MCF 10A (cell line): ENCODE data around the gene TLR3. TPM values are rescaled to one million over a fixed set of nuclear protein-coding genes. Genes with fewer than 3 reads are reported as not detected.
"Not testable (repeated sequence)": the region's sequence is repeated elsewhere in the genome, so short reads cannot be mapped to it uniquely, and the experiment has no call there.

Experiments
- BruUV-seq: library from RNA; stranded (reverse); fragments of 400-500 nt; replicated peaks from 2 replicates; lab custom pipeline; 2021; lab: Mats Ljungman, UMichigan
- CTCF ChIA-PET: fragments of 300-600 bp; sonication (Branson Sonifier 250); formaldehyde crosslinking; extraction: SDS; loops from one replicate; lab custom pipeline; 2021; ENCODE audit warnings: antibody characterized with exemption, inconsistent platforms; lab: Yijun Ruan, JAX
- POLR2A ChIA-PET: fragments of 300-600, 350-650 bp; sonication (Branson Sonifier 250); formaldehyde crosslinking; extraction: SDS; loops from one replicate; lab custom pipeline; 2020; ENCODE audit warnings: antibody characterized with exemption, inconsistent platforms; lab: Yijun Ruan, JAX
- DNase-seq: peaks from one replicate; pipeline ENCODE4 v3.0.0-alpha.2; 2018; ENCODE audit not compliant: unreplicated experiment
- H3K27ac Mint-ChIP-seq: one replicate; pipeline ENCODE4 v1.8.0; 2022; ENCODE audit warnings: mild to moderate bottlenecking, low read depth, mixed read lengths; ENCODE audit not compliant: unreplicated experiment
- H3K27me3 Mint-ChIP-seq: one replicate; pipeline ENCODE4 v1.8.0; 2022; ENCODE audit warnings: mixed read lengths; ENCODE audit not compliant: insufficient read depth, unreplicated experiment
- H3K36me3 Mint-ChIP-seq: one replicate; pipeline ENCODE4 v1.8.0; 2022; ENCODE audit warnings: mild to moderate bottlenecking, moderate library complexity, mixed read lengths; ENCODE audit not compliant: insufficient read depth, unreplicated experiment
- H3K4me1 Mint-ChIP-seq: one replicate; pipeline ENCODE4 v1.8.0; 2022; ENCODE audit warnings: mixed read lengths; ENCODE audit not compliant: insufficient read depth, unreplicated experiment
- H3K4me3 Mint-ChIP-seq: one replicate; pipeline ENCODE4 v1.8.0; 2022; ENCODE audit warnings: mild to moderate bottlenecking, moderate library complexity, mixed read lengths; ENCODE audit not compliant: unreplicated experiment
- H3K9me3 Mint-ChIP-seq: one replicate; pipeline ENCODE4 v1.8.0; 2022; ENCODE audit warnings: mixed read lengths; ENCODE audit not compliant: unreplicated experiment
- intact Hi-C: fragments of 100-400 bp; cut with micrococcal nuclease; formaldehyde crosslinking; loops from 2 replicates; pipeline ENCODE4 v1.14.1; 2022
- total RNA-seq: library from RNA; stranded (reverse); gene quantifications from 2 replicates; pipeline ENCODE4 v1.2.3, GENCODE V29; 2022
- TF ChIP-seq, protein P1 (sequence below): fragments of 200-600 bp; IDR thresholded peaks from one replicate; pipeline ENCODE4 v1.8.0; 2022; ENCODE audit warnings: antibody characterized with exemption, mild to moderate bottlenecking; ENCODE audit not compliant: unreplicated experiment

Gene TLR3
- total RNA-seq, 1 experiment from 2014 or later = 6.5 TPM

DNA sequence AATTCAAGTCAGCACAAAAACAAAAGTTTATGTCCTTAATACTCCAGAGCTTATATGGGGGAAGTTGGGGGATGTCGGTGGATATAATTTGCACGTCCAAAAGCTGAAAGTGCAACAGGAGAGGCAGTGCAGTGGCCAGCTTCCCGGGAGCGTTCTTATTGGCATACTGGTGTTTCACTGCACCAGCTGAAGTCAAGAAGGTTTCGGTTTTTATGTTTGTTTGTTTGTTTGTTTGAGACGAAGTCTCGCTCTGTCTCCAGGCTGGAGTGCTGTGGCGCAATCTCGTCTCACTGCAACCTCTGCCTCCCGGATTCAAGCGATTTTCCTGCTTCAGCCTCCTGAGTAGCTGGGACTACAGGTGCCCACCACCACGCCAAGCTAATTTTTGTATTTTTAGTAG, 28.6 kb upstream of the TLR3 start:
- H3K4me1 Mint-ChIP-seq = no peaks in the 10 kb centered on the region
- no peaks in the 10 kb centered on the region for H3K9me3 Mint-ChIP-seq
- no peak overlapping the region for H3K4me3 Mint-ChIP-seq
- H3K27me3 Mint-ChIP-seq = no peaks in the 10 kb centered on the region
- ChIA-PET CTCF (interaction anchor here (0.7 to 5.6 kb wide), 8 partner anchors 20 to 839 kb away, joined by 3 to 149 read pairs (median 3); partner anchors contain the start of gene SORBS2), POLR2A (interaction anchor here (0.6 kb wide), 1 partner anchor 89 kb away, joined by 3 read pairs; no protein-coding TSS in a partner anchor)
- no peak overlapping the region for H3K27ac Mint-ChIP-seq
- intact Hi-C loops = no loop called here
- H3K36me3 Mint-ChIP-seq = no peaks in the 10 kb centered on the region
- TF ChIP-seq, protein P1, sequence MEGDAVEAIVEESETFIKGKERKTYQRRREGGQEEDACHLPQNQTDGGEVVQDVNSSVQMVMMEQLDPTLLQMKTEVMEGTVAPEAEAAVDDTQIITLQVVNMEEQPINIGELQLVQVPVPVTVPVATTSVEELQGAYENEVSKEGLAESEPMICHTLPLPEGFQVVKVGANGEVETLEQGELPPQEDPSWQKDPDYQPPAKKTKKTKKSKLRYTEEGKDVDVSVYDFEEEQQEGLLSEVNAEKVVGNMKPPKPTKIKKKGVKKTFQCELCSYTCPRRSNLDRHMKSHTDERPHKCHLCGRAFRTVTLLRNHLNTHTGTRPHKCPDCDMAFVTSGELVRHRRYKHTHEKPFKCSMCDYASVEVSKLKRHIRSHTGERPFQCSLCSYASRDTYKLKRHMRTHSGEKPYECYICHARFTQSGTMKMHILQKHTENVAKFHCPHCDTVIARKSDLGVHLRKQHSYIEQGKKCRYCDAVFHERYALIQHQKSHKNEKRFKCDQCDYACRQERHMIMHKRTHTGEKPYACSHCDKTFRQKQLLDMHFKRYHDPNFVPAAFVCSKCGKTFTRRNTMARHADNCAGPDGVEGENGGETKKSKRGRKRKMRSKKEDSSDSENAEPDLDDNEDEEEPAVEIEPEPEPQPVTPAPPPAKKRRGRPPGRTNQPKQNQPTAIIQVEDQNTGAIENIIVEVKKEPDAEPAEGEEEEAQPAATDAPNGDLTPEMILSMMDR = no peak
- BruUV-seq = no TSS peak
- no peak for DNase-seq

DNA sequence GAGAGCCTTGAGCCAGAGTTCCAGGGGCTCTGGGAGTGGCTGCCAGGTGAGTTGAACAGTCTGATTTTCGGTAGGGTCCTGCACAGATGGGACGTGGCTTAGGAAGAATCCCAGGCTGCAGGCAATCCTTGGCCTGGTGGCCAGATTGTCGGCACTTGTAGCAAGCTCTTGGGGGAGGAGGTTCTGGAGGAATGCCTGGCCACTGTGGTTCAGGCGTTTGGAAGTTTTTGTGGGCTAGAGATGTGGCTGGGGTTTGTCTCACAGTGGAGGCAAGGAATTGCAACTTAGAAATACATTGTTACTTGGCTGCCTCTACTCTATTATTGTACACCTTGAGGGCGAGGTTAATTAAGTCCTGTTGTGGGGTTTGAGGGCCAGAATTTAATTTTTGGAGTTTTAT, 21.5 kb upstream of the TLR3 start:
- H3K9me3 Mint-ChIP-seq, POLR2A ChIA-PET, H3K27ac Mint-ChIP-seq, H3K4me3 Mint-ChIP-seq, H3K27me3 Mint-ChIP-seq, H3K36me3 Mint-ChIP-seq, BruUV-seq, DNase-seq, H3K4me1 Mint-ChIP-seq, intact Hi-C loops: not testable (repeated sequence)
- CTCF ChIA-PET = interaction anchor here (0.6 to 0.9 kb wide), 2 partner anchors 10 to 57 kb away, joined by 3 read pairs; partner anchors contain the start of gene FAM149A

DNA sequence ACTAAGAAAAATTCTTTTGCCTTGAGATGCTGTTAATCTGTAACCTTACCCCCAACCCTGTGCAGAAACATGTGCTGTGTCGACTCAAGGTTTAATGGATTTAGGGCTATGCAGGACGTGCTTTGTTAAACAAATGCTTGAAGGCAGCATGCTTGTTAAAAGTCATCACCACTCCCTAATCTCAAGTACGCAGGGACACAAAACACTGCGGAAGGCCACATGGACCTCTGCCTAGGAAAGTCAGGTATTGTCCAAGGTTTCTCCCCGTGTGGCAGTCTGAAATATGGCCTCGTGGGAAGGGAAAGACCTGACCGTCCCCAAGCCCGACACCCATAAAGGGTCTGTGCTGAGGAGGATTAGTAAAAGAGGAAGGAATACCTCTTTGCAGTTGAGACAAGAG, 18.8 kb upstream of the TLR3 start:
- DNase-seq, intact Hi-C loops, H3K9me3 Mint-ChIP-seq, BruUV-seq, H3K27me3 Mint-ChIP-seq, H3K27ac Mint-ChIP-seq, H3K36me3 Mint-ChIP-seq, H3K4me3 Mint-ChIP-seq, H3K4me1 Mint-ChIP-seq, POLR2A ChIA-PET: not testable (repeated sequence)
- CTCF ChIA-PET = interaction anchor here (0.6 to 1.5 kb wide), 2 partner anchors 202 to 452 kb away, joined by 3 to 6 read pairs; no protein-coding TSS in a partner anchor

DNA sequence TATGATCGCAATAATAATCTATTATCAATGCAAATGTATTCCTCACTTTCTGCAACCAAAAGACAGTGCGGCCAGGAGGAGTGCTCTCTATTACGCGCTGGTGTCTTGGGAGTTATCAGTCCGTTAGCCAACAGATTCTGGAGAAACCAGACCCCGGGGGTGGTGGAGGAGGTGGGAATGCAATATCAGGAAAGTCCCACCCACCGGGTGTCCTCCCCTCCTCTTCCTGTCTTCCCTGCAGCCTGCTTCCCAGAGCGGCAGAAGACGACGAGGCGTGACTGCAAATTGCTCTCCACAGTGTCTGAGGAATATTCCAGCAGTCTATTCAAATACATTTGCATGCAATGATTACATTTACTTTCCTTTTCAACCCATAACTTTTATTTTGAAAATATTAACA, 17.9 kb upstream of the TLR3 start:
- H3K4me3 Mint-ChIP-seq = no peak overlapping the region
- TF ChIP-seq, protein P1 = no peak
- no peak overlapping the region for H3K27ac Mint-ChIP-seq
- intact Hi-C loops = no loop called here
- BruUV-seq = no TSS peak
- DNase-seq = no peak
- no peaks in the 10 kb centered on the region for H3K4me1 Mint-ChIP-seq
- ChIA-PET POLR2A (interaction anchor here (0.6 kb wide), 1 partner anchor 85 kb away, joined by 4 read pairs; no protein-coding TSS in a partner anchor), CTCF (no interaction called here)
- H3K27me3 Mint-ChIP-seq = no peaks in the 10 kb centered on the region
- no peaks in the 10 kb centered on the region for H3K9me3 Mint-ChIP-seq
- no peaks in the 10 kb centered on the region for H3K36me3 Mint-ChIP-seq

DNA sequence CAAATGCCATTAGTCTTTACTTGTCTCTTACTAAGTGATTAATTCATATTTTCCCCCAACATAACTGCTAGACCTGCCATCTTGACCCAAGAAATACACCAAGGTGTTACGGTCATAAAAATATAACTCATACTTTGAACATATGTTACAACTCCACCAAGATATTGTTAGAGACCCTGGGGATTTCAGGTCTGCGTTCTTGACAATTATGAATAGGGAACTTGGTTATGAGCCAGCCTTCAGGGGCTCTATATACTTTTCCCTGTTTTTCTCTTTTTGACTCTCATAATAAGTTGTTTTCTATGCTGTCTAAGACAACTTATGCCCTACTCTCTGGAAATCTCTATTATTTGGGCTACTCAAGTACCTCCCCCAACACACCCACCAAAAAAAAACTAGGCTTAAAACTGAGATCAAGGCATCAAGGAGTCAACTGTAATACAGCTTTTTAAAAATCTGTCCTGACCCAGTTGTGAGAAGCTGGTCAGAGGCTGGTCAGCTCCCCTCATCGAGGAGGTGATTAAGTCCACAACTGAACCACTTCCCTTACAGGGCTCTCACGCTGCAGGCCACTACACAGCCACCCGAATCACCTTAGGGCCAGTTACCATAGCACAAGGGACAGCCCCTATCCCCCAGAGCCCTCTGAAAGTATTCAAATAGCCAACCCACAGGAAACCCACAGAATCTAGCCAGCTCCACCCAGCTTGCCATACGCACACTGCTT, 10.5 kb upstream of the TLR3 start:
- H3K4me3 Mint-ChIP-seq = no peak overlapping the region
- no peak for DNase-seq
- no peaks in the 10 kb centered on the region for H3K9me3 Mint-ChIP-seq
- H3K36me3 Mint-ChIP-seq = no peaks in the 10 kb centered on the region
- no peaks in the 10 kb centered on the region for H3K27me3 Mint-ChIP-seq
- no TSS peak for BruUV-seq
- H3K27ac Mint-ChIP-seq = no peak overlapping the region
- intact Hi-C loops = no loop called here
- CTCF ChIA-PET = interaction anchor here (0.6 to 0.9 kb wide), 3 partner anchors 46 to 1109 kb away, joined by 3 read pairs; no protein-coding TSS in a partner anchor
- TF ChIP-seq, protein P1 = no peak
- POLR2A ChIA-PET = interaction anchor here (0.7 kb wide), 1 partner anchor 13 kb away, joined by 3 read pairs; no protein-coding TSS in a partner anchor
- no peaks in the 10 kb centered on the region for H3K4me1 Mint-ChIP-seq
